Measurements from ENCODE around the gene AVPR2.

DNA sequence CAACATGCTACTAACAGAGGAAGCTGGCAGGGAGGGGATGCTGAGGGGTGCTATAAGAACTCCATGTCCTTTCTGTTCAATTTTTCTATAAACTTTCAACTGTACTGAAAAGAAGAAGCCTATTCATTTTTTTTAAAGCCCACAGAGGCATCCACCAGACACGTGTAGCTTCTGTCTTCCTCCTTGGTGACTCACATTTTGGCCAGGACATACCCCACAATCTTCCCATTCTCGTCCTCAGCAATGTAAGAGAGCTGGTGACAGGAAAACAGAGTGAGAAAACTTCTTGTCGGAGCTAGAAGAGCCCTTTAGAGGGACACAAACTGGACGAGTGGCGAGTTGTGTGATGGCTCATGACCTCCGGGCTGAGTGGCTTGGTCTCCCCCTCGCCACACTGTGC, 29.3 kb downstream of the AVPR2 start:
- TF ChIP-seq GATA2 (IDR thresholded peaks at IDR 0.05; ENCODE audit: low read depth, low read length) (no peak), GATA3 (IDR thresholded peaks at IDR 0.05; ENCODE audit: low read depth, low read length) (no peak)
